SK-N-SH (cell line): ENCODE results near the gene SERP2.

Source experiments
- CTCF ChIP-seq: fragments of 200-600 bp; sonication (generic); IDR thresholded peaks from 2 replicates; pipeline ENCODE4 v1.6.1; 2017; ENCODE audit warnings: antibody characterized with exemption, mild to moderate bottlenecking, moderate library complexity
- JUND ChIP-seq: IDR thresholded peaks from 2 replicates; pipeline ENCODE4 v1.4.0; 2012
- PBX3 ChIP-seq: IDR thresholded peaks from 2 replicates; pipeline ENCODE4; 2012
- TEAD4 ChIP-seq: IDR thresholded peaks from 2 replicates; pipeline ENCODE4 v1.4.0; 2012; ENCODE audit warnings: mild to moderate bottlenecking, borderline replicate concordance; ENCODE audit not compliant: insufficient read depth

- TF ChIP-seq TEAD4 (no peak), PBX3 (no peak), JUND (no peak), CTCF (no peak)
Observed at GRCh38 chr13:44385401-44385800, 11.8 kb downstream of the SERP2 start.
